Muscle of leg (tissue), 11 donors: Measurements from ENCODE around the gene PIK3R2. TPM values are rescaled to one million over a fixed set of nuclear protein-coding genes. Genes with fewer than 3 reads are reported as not detected.
A peak's percentile ranks its signal among the peaks of the same experiment; 100 is the strongest.

Experiments used
- DNase-seq: peaks from one replicate; pipeline ENCODE4 v3.0.0; 2013
- H3K27ac ChIP-seq: one replicate; pipeline ENCODE4 v1.5.1; 2013; ENCODE audit warnings: mild to moderate bottlenecking, low read length, control low read depth
- H3K27me3 ChIP-seq: one replicate; pipeline ENCODE4 v1.6.1; 2013; ENCODE audit warnings: low read length; ENCODE audit not compliant: control insufficient read depth, insufficient read depth
- H3K36me3 ChIP-seq: one replicate; pipeline ENCODE4 v1.6.1; 2013; ENCODE audit warnings: low read length; ENCODE audit not compliant: control insufficient read depth, insufficient read depth
- H3K4me1 ChIP-seq: one replicate; pipeline ENCODE4 v1.6.1; 2013; ENCODE audit warnings: low read length; ENCODE audit not compliant: control insufficient read depth, insufficient read depth
- H3K4me3 ChIP-seq: one replicate; pipeline ENCODE4 v1.5.1; 2013; ENCODE audit warnings: low read length, control low read depth
- H3K9me3 ChIP-seq: replicated peaks from 2 replicates; pipeline ENCODE4 v1.6.1; 2013; ENCODE audit warnings: low read depth, low read length; ENCODE audit not compliant: control insufficient read depth
- WGBS: methylation state at CpG from one replicate; pipeline ENCODE4 v1.1.5; 2013; ENCODE audit warnings: missing lambda C conversion rate; ENCODE audit not compliant: insufficient coverage; 5-methylcytosine and 5-hydroxymethylcytosine counted together
- polyA plus RNA-seq, 8 donors: library from polyadenylated mRNA; unstranded; fragments of 120-200 nt; gene quantifications; one replicate each; pipeline versions ENCODE4 v1.2.1 to v1.2.3, GENCODE V29; 2013; ENCODE audit warnings: inconsistent platforms in 1 of 8, low replicate concordance in 1 of 8; ENCODE audit not compliant: insufficient read length in 8 of 8, insufficient read depth in 1 of 8
- total RNA-seq: library from RNA; stranded (reverse); fragments of 120-200 nt; gene quantifications from one replicate; pipeline ENCODE4 v1.2.4, GENCODE V29; 2013

Gene PIK3R2
- total and polyA plus RNA-seq, 9 donors = 25.0 to 74.7 (median 50.0) TPM

DNA sequence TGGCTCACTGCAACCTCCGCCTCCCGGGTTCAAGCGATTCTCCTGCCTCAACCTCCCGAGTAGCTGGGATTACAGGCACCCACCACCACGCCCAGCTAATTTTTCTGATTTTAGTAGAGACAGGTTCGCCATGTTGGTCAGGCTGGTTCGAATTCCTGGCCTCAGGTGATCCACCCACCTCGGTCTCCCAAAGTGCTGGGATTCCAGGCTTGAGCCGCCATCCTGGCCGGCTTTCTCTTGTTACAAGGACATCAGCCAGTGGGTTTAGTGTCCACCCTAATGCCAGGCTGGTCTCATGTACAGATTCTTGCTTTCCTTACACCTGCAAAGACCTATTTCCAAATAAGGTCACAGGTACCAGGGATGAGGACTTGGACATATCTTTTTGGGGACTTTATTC lies 6.8 kb downstream of the PIK3R2 start:
- WGBS = 88% methylated on average over 9 of the region's 10 CpGs
- H3K36me3 ChIP-seq = peaks cover 47% of the 10 kb centered on the region
- no peak overlapping the region for H3K27ac ChIP-seq
- peaks cover 55% of the 10 kb centered on the region for H3K4me1 ChIP-seq
- H3K4me3 ChIP-seq = no peak overlapping the region
- no peaks in the 10 kb centered on the region for H3K9me3 ChIP-seq
- DNase-seq = no peak
- no peaks in the 10 kb centered on the region for H3K27me3 ChIP-seq

DNA sequence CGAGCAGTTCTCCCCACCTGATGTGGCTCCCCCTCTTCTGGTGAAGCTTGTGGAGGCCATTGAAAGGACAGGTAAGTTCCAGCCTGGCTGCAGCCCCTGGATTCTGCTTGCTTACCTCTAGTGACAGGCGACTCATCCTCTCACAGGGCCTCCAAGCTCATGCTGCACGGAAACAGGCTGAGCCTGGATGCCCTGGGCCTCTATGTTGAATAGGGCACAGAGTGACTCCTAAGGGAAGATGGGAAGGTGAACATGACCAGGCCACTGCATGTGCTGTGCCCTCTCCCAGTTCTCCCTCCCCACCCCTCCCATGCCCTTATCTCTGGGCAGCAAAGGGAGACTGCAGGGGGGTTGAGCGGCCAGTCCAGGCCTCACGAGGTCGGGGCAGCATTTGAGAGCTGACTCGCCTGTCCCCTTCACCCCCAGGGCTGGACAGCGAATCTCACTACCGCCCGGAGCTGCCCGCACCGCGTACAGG lies 7.6 kb downstream of the PIK3R2 start:
- 61% methylated on average over 7 of the region's 13 CpGs for WGBS
- no peaks in the 10 kb centered on the region for H3K27me3 ChIP-seq
- DNase-seq = no peak
- H3K4me3 ChIP-seq = peak overlapping the region; percentile 19
- no peaks in the 10 kb centered on the region for H3K9me3 ChIP-seq
- H3K4me1 ChIP-seq = peaks cover 50% of the 10 kb centered on the region
- H3K36me3 ChIP-seq = peaks cover 53% of the 10 kb centered on the region
- H3K27ac ChIP-seq = peak overlapping the region; percentile 51

- H3K36me3 ChIP-seq = peaks cover 54% of the 10 kb centered on the region
- DNase-seq = peak; percentile 79
- H3K4me1 ChIP-seq = peaks cover 46% of the 10 kb centered on the region
- WGBS = 4% methylated on average over 54 of the region's 66 CpGs
- H3K4me3 ChIP-seq = peak overlapping the region; percentile 19
- no peaks in the 10 kb centered on the region for H3K27me3 ChIP-seq
- H3K27ac ChIP-seq = peak overlapping the region; percentile 51
- no peaks in the 10 kb centered on the region for H3K9me3 ChIP-seq
Measured at GRCh38 chr19:18160971-18161635, 8.1 kb downstream of the PIK3R2 start.

DNA sequence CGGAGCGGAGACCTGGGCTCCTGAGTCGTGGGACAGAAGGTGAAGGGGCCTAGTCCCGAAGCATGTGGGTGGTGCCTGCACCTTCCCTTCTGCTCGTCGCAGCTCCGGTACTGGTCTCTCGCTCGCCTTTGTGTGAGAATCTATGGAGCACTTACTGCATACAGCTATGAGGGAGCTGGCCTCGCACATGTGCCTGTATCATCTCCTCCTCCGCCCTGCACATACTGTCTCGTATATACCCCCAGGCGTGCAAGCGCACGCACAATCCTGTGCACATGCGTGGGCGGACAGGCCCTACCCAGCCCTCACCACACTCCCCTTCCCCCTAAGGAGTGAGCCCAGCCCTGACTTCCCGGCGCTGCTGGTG lies 8.7 kb downstream of the PIK3R2 start:
- Histone ChIP-seq H3K4me1 (peaks cover 41% of the 10 kb centered on the region), H3K27ac (no peak overlapping the region), H3K27me3 (no peaks in the 10 kb centered on the region), H3K36me3 (peaks cover 54% of the 10 kb centered on the region), H3K4me3 (no peak overlapping the region), H3K9me3 (no peaks in the 10 kb centered on the region)
- 49% methylated on average over 17 of the region's 19 CpGs for WGBS
- no peak for DNase-seq

GRCh38 chr19:18164072-18164471 lies 11.1 kb downstream of the PIK3R2 start:
- H3K9me3 ChIP-seq = no peaks in the 10 kb centered on the region
- 100% methylated on average over 1 of the region's 7 CpGs for WGBS
- no peak for DNase-seq

DNA sequence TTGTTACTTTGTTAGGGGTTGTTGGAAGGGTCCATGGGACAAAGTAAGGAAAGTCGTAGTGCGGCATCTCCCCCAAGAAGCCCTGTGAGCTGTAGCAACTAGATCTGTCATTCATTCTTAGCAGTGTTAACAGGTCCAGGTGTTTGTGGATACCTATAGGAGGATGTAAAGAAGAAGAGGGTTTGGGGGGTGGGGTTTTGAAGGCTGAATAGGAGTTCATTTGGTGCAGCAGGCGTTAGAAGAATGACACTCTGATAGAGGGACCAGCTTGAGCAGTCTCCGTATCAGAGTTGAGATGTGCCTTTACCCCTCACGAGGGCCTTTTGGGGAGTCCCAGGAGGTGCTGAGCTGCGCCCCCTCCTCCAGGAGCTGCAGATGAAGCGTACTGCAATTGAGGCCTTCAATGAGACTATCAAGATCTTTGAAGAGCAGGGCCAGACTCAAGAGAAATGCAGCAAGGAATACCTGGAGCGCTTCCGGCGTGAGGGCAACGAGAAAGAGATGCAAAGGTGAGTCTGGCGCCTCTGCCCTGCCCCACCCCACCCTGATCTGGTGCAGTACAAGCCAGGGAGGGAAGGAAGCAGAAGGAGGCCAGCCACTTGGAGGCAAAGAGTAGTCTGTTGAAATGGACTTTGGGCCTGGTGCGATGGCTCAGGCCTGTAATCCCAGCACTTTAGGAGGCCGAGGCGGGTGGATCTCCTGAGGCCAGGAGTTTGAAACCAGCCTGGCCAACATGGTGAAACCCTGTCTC lies 13.0 kb downstream of the PIK3R2 start:
- DNase-seq = no peak
- no peaks in the 10 kb centered on the region for H3K27me3 ChIP-seq
- WGBS = 97% methylated on average over 13 of the region's 15 CpGs
- peaks cover 72% of the 10 kb centered on the region for H3K36me3 ChIP-seq
- no peak overlapping the region for H3K4me3 ChIP-seq
- H3K27ac ChIP-seq = no peak overlapping the region
- H3K9me3 ChIP-seq = no peaks in the 10 kb centered on the region
- H3K4me1 ChIP-seq = peaks cover 7% of the 10 kb centered on the region

More at GRCh38 chr19:18164072-18164471, 11.1 kb downstream of the PIK3R2 start:
- Histone ChIP-seq H3K4me3 (no peak overlapping the region), H3K36me3 (peaks cover 71% of the 10 kb centered on the region), H3K27me3 (no peaks in the 10 kb centered on the region), H3K4me1 (peaks cover 18% of the 10 kb centered on the region), H3K27ac (no peak overlapping the region)

- WGBS = 86% methylated on average over 16 of the region's 21 CpGs
- Histone ChIP-seq H3K27ac (no peak overlapping the region), H3K4me3 (no peak overlapping the region), H3K9me3 (no peaks in the 10 kb centered on the region), H3K4me1 (peaks cover 2% of the 10 kb centered on the region), H3K27me3 (no peaks in the 10 kb centered on the region), H3K36me3 (peaks cover 72% of the 10 kb centered on the region)
- DNase-seq = no peak
Measured at GRCh38 chr19:18167011-18167410, 14.0 kb downstream of the PIK3R2 start.

GRCh38 chr19:18167975-18168645 lies 15.1 kb downstream of the PIK3R2 start:
- Histone ChIP-seq H3K4me1 (peaks cover 2% of the 10 kb centered on the region), H3K27me3 (peaks cover 2% of the 10 kb centered on the region), H3K9me3 (no peaks in the 10 kb centered on the region), H3K27ac (no peak overlapping the region), H3K4me3 (no peak overlapping the region), H3K36me3 (peaks cover 61% of the 10 kb centered on the region)
- WGBS = 75% methylated on average over 8 of the region's 14 CpGs
- peak; percentile 33 for DNase-seq

DNA sequence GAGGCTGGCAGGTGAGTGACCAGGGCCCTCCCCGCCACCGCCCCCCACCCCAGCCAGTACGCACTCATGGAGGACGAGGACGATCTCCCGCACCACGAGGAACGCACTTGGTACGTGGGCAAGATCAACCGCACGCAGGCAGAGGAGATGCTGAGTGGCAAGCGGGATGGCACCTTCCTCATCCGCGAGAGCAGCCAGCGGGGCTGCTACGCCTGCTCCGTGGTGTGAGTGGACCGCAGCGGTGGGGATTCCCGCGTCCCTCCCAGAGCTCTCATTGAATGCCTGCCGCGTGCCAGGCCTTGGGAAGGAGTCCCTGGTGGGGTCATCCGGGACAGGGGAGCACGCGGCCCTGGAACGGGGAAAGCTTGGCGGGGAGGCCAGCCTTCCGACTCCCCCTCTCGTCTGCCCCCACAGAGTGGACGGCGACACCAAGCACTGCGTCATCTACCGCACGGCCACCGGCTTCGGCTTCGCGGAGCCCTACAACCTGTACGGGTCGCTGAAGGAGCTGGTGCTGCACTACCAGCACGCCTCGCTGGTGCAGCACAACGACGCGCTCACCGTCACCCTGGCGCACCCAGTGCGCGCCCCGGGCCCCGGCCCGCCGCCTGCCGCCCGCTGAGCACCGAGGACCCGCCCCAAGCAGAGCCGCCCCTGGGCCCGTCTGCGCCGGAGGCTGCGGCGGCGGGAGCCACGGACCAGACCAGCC lies 15.9 kb downstream of the PIK3R2 start:
- peaks cover 56% of the 10 kb centered on the region for H3K36me3 ChIP-seq

More for the DNA sequence above, 15.9 kb downstream of the PIK3R2 start:
- DNase-seq = no peak
- Histone ChIP-seq H3K4me1 (peaks cover 9% of the 10 kb centered on the region), H3K9me3 (no peaks in the 10 kb centered on the region), H3K27ac (no peak overlapping the region), H3K4me3 (no peak overlapping the region), H3K27me3 (peaks cover 3% of the 10 kb centered on the region)
- WGBS = 94% methylated on average over 64 of the region's 66 CpGs
